AG04449 (cell line): ENCODE results near the gene HMG20A.

ENCODE experiments used
- CTCF ChIA-PET: fragments of 350-600 bp; formaldehyde crosslinking; extraction: SDS; loops from one replicate; lab custom pipeline; 2021; ENCODE audit warnings: antibody characterized with exemption; lab: Yijun Ruan, JAX
- POLR2A ChIA-PET: fragments of 400-600, 350-600 bp; formaldehyde crosslinking; extraction: SDS; loops from one replicate; lab custom pipeline; 2020; ENCODE audit warnings: antibody characterized with exemption, inconsistent platforms; lab: Yijun Ruan, JAX
- DNase-seq: peaks from one replicate; pipeline ENCODE4 v3.0.0-alpha.2; 2010; ENCODE audit warnings: low read depth, low spot score
- H3K4me3 ChIP-seq: 2 replicates; pipeline ENCODE4 v1.5.1; 2011; ENCODE audit warnings: low read depth, mild to moderate bottlenecking, control low read depth, low read length
- CTCF ChIP-seq: IDR thresholded peaks from one replicate; pipeline ENCODE4 v1.5.1; 2011; ENCODE audit warnings: mild to moderate bottlenecking, moderate library complexity, low read length, control low read depth, inconsistent platforms; ENCODE audit not compliant: insufficient read depth; ENCODE audit errors: missing control alignments

HMG20A gene

GRCh38 chr15:77474310-77474988 is 53.8 kb downstream of the HMG20A start:
- ChIA-PET POLR2A (no interaction called here), CTCF (no interaction called here)
- no peak overlapping the region for H3K4me3 ChIP-seq
- TF ChIP-seq CTCF, result no peak
- DNase-seq, result no peak

GRCh38 chr15:77475001-77475400 is 54.3 kb downstream of the HMG20A start:
- DNase-seq, result no peak
- ChIA-PET POLR2A (no interaction called here), CTCF (no interaction called here)
- no peak for TF ChIP-seq CTCF
- H3K4me3 ChIP-seq, result no peak overlapping the region

GRCh38 chr15:77475898-77476297 is 55.2 kb downstream of the HMG20A start:
- no peak for DNase-seq
- TF ChIP-seq CTCF, result no peak
- POLR2A ChIA-PET, result no interaction called here
- CTCF ChIA-PET, result interaction anchor here (0.7 to 1.3 kb wide), 2 partner anchors 17 to 357 kb away, joined by 3 read pairs; no protein-coding TSS in a partner anchor
- H3K4me3 ChIP-seq, result no peak overlapping the region

GRCh38 chr15:77476995-77477394 is 56.3 kb downstream of the HMG20A start:
- POLR2A ChIA-PET, result no interaction called here
- CTCF ChIA-PET, result interaction anchor here (1.3 kb wide), 1 partner anchor 20 kb away, joined by 5 read pairs; no protein-coding TSS in a partner anchor
- TF ChIP-seq CTCF, result no peak
- H3K4me3 ChIP-seq, result no peak overlapping the region
- DNase-seq, result no peak

GRCh38 chr15:77478051-77478450 is 57.4 kb downstream of the HMG20A start:
- no peak overlapping the region for H3K4me3 ChIP-seq
- POLR2A ChIA-PET, result no interaction called here
- CTCF ChIA-PET, result interaction anchor here (0.9 to 1.3 kb wide), 2 partner anchors 19 to 37 kb away, joined by 3 to 5 read pairs; no protein-coding TSS in a partner anchor
- no peak for TF ChIP-seq CTCF
- no peak for DNase-seq

- no peak for DNase-seq
- ChIA-PET CTCF (interaction anchor here (0.7 to 1.9 kb wide), 4 partner anchors 16 to 361 kb away, joined by 3 to 4 read pairs (median 4); no protein-coding TSS in a partner anchor), POLR2A (no interaction called here)
- no peak for TF ChIP-seq CTCF
- H3K4me3 ChIP-seq, result no peak overlapping the region
Observed at GRCh38 chr15:77479015-77479414, 58.3 kb downstream of the HMG20A start.
